ENCODE data around the gene SHROOM2.

GRCh38 chrX:9759337-9759736 is 26.9 kb upstream of the SHROOM2 start:
- TF ChIP-seq HDGF (IDR thresholded peaks at IDR 0.05; ENCODE audit: borderline replicate concordance) (no peak), ELF4 (IDR thresholded peaks at IDR 0.05) (no peak), LEF1 (IDR thresholded peaks at IDR 0.05; ENCODE audit: borderline replicate concordance) (no peak), L3MBTL2 (conservative IDR thresholded peaks at IDR 0.05) (no peak), BHLHE40 (IDR thresholded peaks at IDR 0.05; ENCODE audit: borderline replicate concordance) (no peak), NFRKB (IDR thresholded peaks at IDR 0.05) (no peak), PKNOX1 (IDR thresholded peaks at IDR 0.05) (no peak), FOXM1 (IDR thresholded peaks at IDR 0.05; ENCODE audit: borderline replicate concordance) (no peak), SP1 (IDR thresholded peaks at IDR 0.05) (no peak), TARDBP (IDR thresholded peaks at IDR 0.05) (no peak)
